ENCODE results near the gene FAM3A. TPM values are rescaled to one million over a fixed set of nuclear protein-coding genes. Genes with fewer than 3 reads are reported as not detected.

The FAM3A gene
- total RNA-seq, 1 experiment from 2014 or later = 25.0 TPM

- DNase-seq (ENCODE audit: low spot score) (no peak), ATAC-seq (no peak)
- Mint-ChIP-seq H3K4me3 (peak overlapping the region; percentile 64), H3K27ac (no peak overlapping the region), H3K27me3 (ENCODE audit: low read depth) (peaks cover 15% of the 10 kb centered on the region), H3K36me3 (no peaks in the 10 kb centered on the region), H3K9me3 (no peaks in the 10 kb centered on the region), H3K4me1 (no peaks in the 10 kb centered on the region)
- ChIA-PET POLR2A (interaction anchor here (0.5 kb wide), 1 partner anchor 16 kb away, joined by 3 read pairs; no protein-coding TSS in a partner anchor), CTCF (interaction anchor here (0.5 to 3.0 kb wide), 4 partner anchors 31 to 86 kb away, joined by 3 to 11 read pairs (median 4); partner anchors contain the start of gene SLC10A3)
- TF ChIP-seq E2F5 (CRISPR knock-in tag; IDR thresholded peaks at IDR 0.05) (no peak), ATF2 (CRISPR knock-in tag; IDR thresholded peaks at IDR 0.05; ENCODE audit: borderline replicate concordance, low read depth) (no peak), JUN (CRISPR knock-in tag; IDR thresholded peaks at IDR 0.05) (no peak), RELA (CRISPR knock-in tag; IDR thresholded peaks at IDR 0.05; ENCODE audit: borderline replicate concordance) (no peak), NR2C2 (CRISPR knock-in tag; IDR thresholded peaks at IDR 0.05) (no peak), PRRX2 (CRISPR knock-in tag; IDR thresholded peaks at IDR 0.05) (no peak), IRF2 (CRISPR knock-in tag; IDR thresholded peaks at IDR 0.05; ENCODE audit: borderline replicate concordance, low read depth) (no peak), FOXP1 (CRISPR knock-in tag; IDR thresholded peaks at IDR 0.05; ENCODE audit: borderline replicate concordance) (no peak), ESRRA (CRISPR knock-in tag; IDR thresholded peaks at IDR 0.05; ENCODE audit: borderline replicate concordance) (no peak), FOXK1 (CRISPR knock-in tag; IDR thresholded peaks at IDR 0.05) (no peak), GRHL2 (CRISPR knock-in tag; IDR thresholded peaks at IDR 0.05; ENCODE audit: insufficient replicate concordance, severe bottlenecking) (no peak), STAT6 (CRISPR knock-in tag; conservative IDR thresholded peaks at IDR 0.05; ENCODE audit: low read depth) (no peak)
These were observed 56.9 kb downstream of the FAM3A start for GRCh38 chrX:154458954-154459778.

GRCh38 chrX:154458116-154458953, 57.7 kb downstream of the FAM3A start, which contains the start of gene PLXNA3:
Gene PLXNA3 (plus strand): TSS chrX:154458281. CDS start chrX:154460184, 1,903 bp downstream.
- Mint-ChIP-seq H3K9me3 (no peaks in the 10 kb centered on the region), H3K4me1 (no peaks in the 10 kb centered on the region), H3K27ac (peak within 1 kb of the TSS; percentile 81; the same call in 1 of the 2 replicates), H3K4me3 (peak within 1 kb of the TSS; percentile 84), H3K36me3 (0 out of 2 replicates have a peak, but pooled peaks cover under 1% of the 10 kb centered on the region), H3K27me3 (ENCODE audit: low read depth) (peaks cover 15% of the 10 kb centered on the region)
- CTCF ChIA-PET = interaction anchor here (0.7 to 3.0 kb wide), 4 partner anchors 32 to 85 kb away, joined by 3 to 11 read pairs (median 3); partner anchors contain the start of gene SLC10A3
- peak; percentile 61 for ATAC-seq
- peak; percentile 47 for DNase-seq (ENCODE audit: low spot score)
- POLR2A ChIA-PET = interaction anchor here (0.6 to 0.8 kb wide), 2 partner anchors 87 to 89 kb away, joined by 3 read pairs; no protein-coding TSS in a partner anchor
- TF ChIP-seq FOXP4 (CRISPR knock-in tag; IDR thresholded peaks at IDR 0.05) (no peak), HMGXB4 (CRISPR knock-in tag; IDR thresholded peaks at IDR 0.05) (no peak), E2F1 (CRISPR knock-in tag; IDR thresholded peaks at IDR 0.05) (no peak), ZNF425 (CRISPR knock-in tag; conservative IDR thresholded peaks at IDR 0.05) (no peak), IRF2 (CRISPR knock-in tag; IDR thresholded peaks at IDR 0.05; ENCODE audit: borderline replicate concordance, low read depth) (no peak)
